A549 (cell line): ENCODE results near the gene THY1. TPM values are rescaled to one million over a fixed set of nuclear protein-coding genes. Genes with fewer than 3 reads are reported as not detected.

ENCODE experiments used
- ATAC-seq, 2 experiments: fragments of 200-7000 bp in 1 of 2; fragments of >200 bp in 1 of 2; cut with Nextera tagmentation in 1 of 2; cut with Tn5 transposase in 1 of 2; 3 replicates each; pipeline versions ENCODE4 v1.8.0 to v1.9.1; 2018 to 2020; ENCODE audit warnings: mild to moderate bottlenecking in 1 of 2, moderate library complexity in 1 of 2
- CTCF ChIA-PET: fragments of 300-600 bp; sonication (Branson Sonifier 250); formaldehyde crosslinking; extraction: SDS; loops from one replicate; lab custom pipeline; 2021; ENCODE audit warnings: antibody characterized with exemption, inconsistent platforms; lab: Yijun Ruan, JAX
- POLR2A ChIA-PET: fragments of 350-600 bp; formaldehyde crosslinking; extraction: SDS; loops from one replicate; lab custom pipeline; 2021; ENCODE audit warnings: antibody characterized with exemption, inconsistent platforms; lab: Yijun Ruan, JAX
- DNase-seq, 2 experiments: peaks; one replicate each; pipeline versions ENCODE4 v3.0.0 to v3.0.0-alpha.2; 2011 to 2016; ENCODE audit warnings: low read depth in 1 of 2, low spot score in 1 of 2
- FAIRE-seq: peaks from 2 replicates; lab custom pipeline; 2011; peaks lifted over from hg19 to GRCh38; lab: Jason Lieb, UNC
- H3K27ac ChIP-seq, 2 experiments: fragments of >200 bp; sonication (Bioruptor Twin); formaldehyde crosslinking; 3 replicates each; pipeline ENCODE4 v1.5.1; 2016 to 2017
- H3K4me1 ChIP-seq: fragments of >200 bp; sonication (Bioruptor Twin); formaldehyde crosslinking; 3 replicates; pipeline ENCODE4 v1.6.1; 2016
- H3K4me2 ChIP-seq: fragments of >200 bp; sonication (Bioruptor Twin); formaldehyde crosslinking; 3 replicates; pipeline ENCODE4 v1.6.1; 2016
- H3K4me3 ChIP-seq: fragments of >200 bp; sonication (Bioruptor Twin); formaldehyde crosslinking; 3 replicates; pipeline ENCODE4 v1.5.1; 2016
- H3K9me3 ChIP-seq: fragments of >200 bp; sonication (Bioruptor Twin); formaldehyde crosslinking; 3 replicates; pipeline ENCODE4 v1.6.1; 2016
- CHD2 ChIP-seq: fragments of 150-350 bp; IDR thresholded peaks from 2 replicates; pipeline ENCODE4 v1.6.1; 2014; ENCODE audit warnings: low read length; ENCODE audit not compliant: partially characterized antibody
- EHMT2 ChIP-seq: fragments of 200-600 bp; sonication (generic); IDR thresholded peaks from 2 replicates; pipeline ENCODE4 v1.6.1; 2016; ENCODE audit warnings: antibody characterized with exemption, low read depth, mild to moderate bottlenecking, moderate library complexity
- FOXS1 ChIP-seq: fragments of 250-450 bp; sonication (Bioruptor Pico); IDR thresholded peaks from 2 replicates; pipeline ENCODE4 v1.5.0; 2020; ENCODE audit warnings: mild to moderate bottlenecking, moderate library complexity
- GATA3 ChIP-seq: IDR thresholded peaks from 2 replicates; pipeline ENCODE4 v1.6.1; 2012; ENCODE audit warnings: borderline replicate concordance
- HOXA7 ChIP-seq: fragments of 250-450 bp; sonication (Bioruptor Pico); IDR thresholded peaks from 2 replicates; pipeline ENCODE4 v1.5.0; 2020; ENCODE audit warnings: mild to moderate bottlenecking, moderate library complexity
- JUN ChIP-seq, 2 experiments: fragments of >200 bp; sonication (Bioruptor Twin); formaldehyde crosslinking; IDR thresholded peaks; 2 replicates in 1 of 2; 3 replicates in 1 of 2; pipeline ENCODE4 v1.6.1; 2016 to 2017
- JUNB ChIP-seq: fragments of >200 bp; sonication (Bioruptor Twin); formaldehyde crosslinking; IDR thresholded peaks from 2 replicates; pipeline ENCODE4 v1.6.1; 2016
- KDM1A ChIP-seq: fragments of 200-600 bp; sonication (generic); IDR thresholded peaks from 2 replicates; pipeline ENCODE4 v1.6.1; 2016; ENCODE audit warnings: low read depth, mild to moderate bottlenecking
- KDM5A ChIP-seq: fragments of 200-600 bp; sonication (generic); IDR thresholded peaks from 2 replicates; pipeline ENCODE4 v1.6.1; 2016; ENCODE audit warnings: antibody characterized with exemption, mild to moderate bottlenecking
- MYC ChIP-seq: IDR thresholded peaks from 2 replicates; pipeline ENCODE4 v1.6.1; 2012; ENCODE audit warnings: mild to moderate bottlenecking, inconsistent platforms, low read length, improper control_type of control experiment, borderline replicate concordance
- NFE2L2 ChIP-seq: fragments of 150-350 bp; conservative IDR thresholded peaks from 2 replicates; pipeline ENCODE4 v1.6.1; 2014; ENCODE audit warnings: low read length
- PHF8 ChIP-seq: fragments of 200-600 bp; sonication (generic); IDR thresholded peaks from 2 replicates; pipeline ENCODE4 v1.6.1; 2016; ENCODE audit warnings: low read depth, mild to moderate bottlenecking, antibody characterized with exemption, moderate library complexity, borderline replicate concordance
- POLR2AphosphoS2 ChIP-seq: conservative IDR thresholded peaks from 2 replicates; pipeline ENCODE4 v1.6.1; 2012; ENCODE audit warnings: low read length, improper control_type of control experiment, inconsistent platforms
- RCOR1 ChIP-seq: fragments of 150-350 bp; IDR thresholded peaks from 2 replicates; pipeline ENCODE4 v1.6.1; 2014; ENCODE audit warnings: antibody characterized with exemption, low read length, low read depth
- SREBF2 ChIP-seq: fragments of 450-650 bp; IDR thresholded peaks from 2 replicates; pipeline ENCODE4 v1.6.1; 2014; ENCODE audit warnings: mild to moderate bottlenecking, moderate library complexity
- ZNF302 ChIP-seq: fragments of 250-450 bp; sonication (Bioruptor Pico); IDR thresholded peaks from 2 replicates; pipeline ENCODE4 v1.9.0; 2021; ENCODE audit warnings: inconsistent platforms, mild to moderate bottlenecking, moderate library complexity
- WGBS: methylation state at CpG from one replicate; pipeline ENCODE4 v1.1.6; 2017; ENCODE audit errors: missing lambda C conversion rate; 5-methylcytosine and 5-hydroxymethylcytosine counted together
- polyA plus RNA-seq, 4 experiments: library from polyadenylated mRNA; depleted of rRNA in 3 of 4; stranded (reverse); fragments of >200 nt; fragmentation: RNase III in 1 of 4; extraction: RNeasy Plus Mini Kit Qiagen cat#74134 plus additional on column Dnase treatment in 1 of 4; gene quantifications; 2 replicates in 3 of 4; 3 replicates in 1 of 4; pipeline ENCODE4 v1.2.3, GENCODE V29; 2011 to 2017
- TF ChIP-seq, protein P1 (sequence below): fragments of 200-600 bp; sonication (generic); IDR thresholded peaks from 2 replicates; pipeline ENCODE4 v1.6.1; 2016; ENCODE audit warnings: antibody characterized with exemption, mild to moderate bottlenecking, moderate library complexity
- TF ChIP-seq, protein P2 (sequence below): fragments of 250-450 bp; sonication (Bioruptor Pico); IDR thresholded peaks from 2 replicates; pipeline ENCODE4 v1.5.0; 2021; ENCODE audit warnings: mild to moderate bottlenecking, moderate library complexity, borderline replicate concordance
- TF ChIP-seq, protein P3 (sequence below): IDR thresholded peaks from 2 replicates; pipeline ENCODE4 v1.6.1; 2012; ENCODE audit warnings: low read depth, borderline replicate concordance
- TF ChIP-seq, protein P4 (sequence below): IDR thresholded peaks from 2 replicates; pipeline ENCODE4 v1.6.1; 2012
- TF ChIP-seq, protein P5 (sequence below): fragments of 250-450 bp; sonication (Bioruptor Pico); IDR thresholded peaks from 2 replicates; pipeline ENCODE4 v1.5.0; 2020; ENCODE audit warnings: low read depth, mild to moderate bottlenecking, moderate library complexity

The THY1 gene
- polyA plus RNA-seq, 2 of the 4 experiments (the other 2 are of a cell fraction): 7.1 to 19.9 TPM

DNA sequence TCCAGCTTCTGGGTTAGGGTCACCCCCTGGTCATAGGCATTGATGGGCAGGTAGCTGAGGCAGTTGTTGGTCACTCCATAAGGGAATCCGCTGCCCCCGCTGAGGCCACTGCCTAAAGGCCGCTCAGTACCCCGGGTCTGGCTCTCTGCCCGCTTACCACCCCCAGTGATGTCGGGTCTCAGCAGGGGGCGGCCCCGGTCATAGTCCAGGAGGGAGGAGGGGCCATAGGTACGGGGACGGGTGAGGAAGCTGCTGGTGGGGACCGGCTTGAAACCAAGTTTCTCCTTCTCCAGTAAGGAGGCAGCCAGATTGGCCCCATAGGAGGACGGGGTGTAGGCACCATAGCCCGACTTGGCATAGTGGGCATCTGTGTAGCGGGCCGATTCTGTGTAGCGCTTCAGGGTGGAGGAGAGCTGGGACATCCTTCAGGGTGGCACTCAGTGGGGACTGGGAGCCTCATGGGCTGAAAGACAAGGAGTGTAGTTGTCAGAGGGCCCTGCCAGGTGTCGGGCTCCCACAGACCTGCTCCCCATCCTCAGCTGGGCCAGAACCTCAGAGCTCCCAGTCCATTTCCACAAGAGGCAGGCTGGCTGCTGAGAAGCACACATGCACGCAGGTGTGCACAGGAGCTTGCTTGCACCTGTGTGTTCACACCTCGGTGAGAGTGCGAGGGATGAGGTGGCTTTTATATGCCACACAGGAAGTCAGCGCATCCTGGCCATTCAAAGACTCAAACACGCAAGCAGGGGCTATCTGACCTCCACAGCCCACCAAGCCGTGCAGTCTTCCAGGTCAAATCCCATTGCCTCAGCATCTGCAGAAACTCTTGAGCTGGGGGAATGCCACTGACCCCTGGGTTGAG lies 49.7 kb downstream of the THY1 start (continued):
- TF ChIP-seq, protein P1, sequence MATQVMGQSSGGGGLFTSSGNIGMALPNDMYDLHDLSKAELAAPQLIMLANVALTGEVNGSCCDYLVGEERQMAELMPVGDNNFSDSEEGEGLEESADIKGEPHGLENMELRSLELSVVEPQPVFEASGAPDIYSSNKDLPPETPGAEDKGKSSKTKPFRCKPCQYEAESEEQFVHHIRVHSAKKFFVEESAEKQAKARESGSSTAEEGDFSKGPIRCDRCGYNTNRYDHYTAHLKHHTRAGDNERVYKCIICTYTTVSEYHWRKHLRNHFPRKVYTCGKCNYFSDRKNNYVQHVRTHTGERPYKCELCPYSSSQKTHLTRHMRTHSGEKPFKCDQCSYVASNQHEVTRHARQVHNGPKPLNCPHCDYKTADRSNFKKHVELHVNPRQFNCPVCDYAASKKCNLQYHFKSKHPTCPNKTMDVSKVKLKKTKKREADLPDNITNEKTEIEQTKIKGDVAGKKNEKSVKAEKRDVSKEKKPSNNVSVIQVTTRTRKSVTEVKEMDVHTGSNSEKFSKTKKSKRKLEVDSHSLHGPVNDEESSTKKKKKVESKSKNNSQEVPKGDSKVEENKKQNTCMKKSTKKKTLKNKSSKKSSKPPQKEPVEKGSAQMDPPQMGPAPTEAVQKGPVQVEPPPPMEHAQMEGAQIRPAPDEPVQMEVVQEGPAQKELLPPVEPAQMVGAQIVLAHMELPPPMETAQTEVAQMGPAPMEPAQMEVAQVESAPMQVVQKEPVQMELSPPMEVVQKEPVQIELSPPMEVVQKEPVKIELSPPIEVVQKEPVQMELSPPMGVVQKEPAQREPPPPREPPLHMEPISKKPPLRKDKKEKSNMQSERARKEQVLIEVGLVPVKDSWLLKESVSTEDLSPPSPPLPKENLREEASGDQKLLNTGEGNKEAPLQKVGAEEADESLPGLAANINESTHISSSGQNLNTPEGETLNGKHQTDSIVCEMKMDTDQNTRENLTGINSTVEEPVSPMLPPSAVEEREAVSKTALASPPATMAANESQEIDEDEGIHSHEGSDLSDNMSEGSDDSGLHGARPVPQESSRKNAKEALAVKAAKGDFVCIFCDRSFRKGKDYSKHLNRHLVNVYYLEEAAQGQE: no peak
- no peak for TF ChIP-seq FOXS1 (CRISPR knock-in tag)
- TF ChIP-seq JUN (IDR thresholded peaks at IDR 0.05): no peak
- no peak for TF ChIP-seq SREBF2
- TF ChIP-seq KDM1A: no peak
- no peak for TF ChIP-seq GATA3
- no peak for TF ChIP-seq EHMT2

DNA sequence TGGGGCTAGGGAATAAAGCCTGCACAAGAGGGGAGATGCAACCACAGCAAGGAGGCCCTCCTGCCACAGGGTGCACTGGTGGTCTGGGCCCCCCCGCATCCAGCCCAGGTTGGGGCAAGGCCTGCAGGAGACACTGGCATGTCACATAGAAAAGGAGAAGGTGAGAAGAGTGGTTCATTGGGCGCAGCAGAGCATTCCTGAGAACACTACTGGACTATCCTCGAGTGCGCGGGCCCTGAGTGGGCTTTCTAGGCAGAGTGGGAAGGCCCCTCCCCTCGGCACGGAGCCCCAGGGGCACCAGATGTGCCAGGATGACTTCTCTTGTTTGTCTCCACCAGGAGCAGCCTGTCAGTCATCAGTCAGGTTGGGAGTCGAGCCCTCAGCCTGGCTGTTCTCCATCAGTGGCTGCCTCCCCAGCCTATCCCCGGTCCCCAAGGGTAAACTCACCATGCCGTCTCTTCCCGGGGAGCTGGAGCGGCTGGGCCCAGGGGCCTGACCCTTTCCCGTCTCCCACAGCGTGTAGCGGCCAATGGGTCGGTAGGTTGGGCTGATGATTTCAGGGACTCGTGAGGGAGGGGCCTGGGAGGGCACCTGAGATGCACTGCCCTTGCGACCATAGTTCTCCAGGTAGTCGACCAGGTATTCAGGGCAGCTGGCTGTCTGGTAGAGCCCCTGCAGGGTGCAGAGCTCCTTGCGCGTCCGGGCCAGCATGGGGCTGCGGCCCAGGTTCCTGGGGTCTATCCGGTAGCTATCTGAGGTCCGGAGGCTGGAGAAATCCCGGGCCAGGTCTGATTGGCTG lies 50.5 kb downstream of the THY1 start:
- H3K4me2 ChIP-seq: no peak overlapping the region
- H3K27ac ChIP-seq: no peak overlapping the region
- POLR2A ChIA-PET: interaction anchor here (1.0 kb wide), 1 partner anchor 167 kb away, joined by 3 read pairs; no protein-coding TSS in a partner anchor
- no peak for FAIRE-seq
- ATAC-seq: no peak
- CTCF ChIA-PET: interaction anchor here (1.0 to 20.0 kb wide), 12 partner anchors 10 to 104 kb away, joined by 3 to 341 read pairs (median 28); partner anchors contain the start of genes C1QTNF5, MFRP and RNF26
- no peak overlapping the region for H3K4me3 ChIP-seq
- no peak for DNase-seq
- 80% methylated on average over 13 of the region's 26 CpGs for WGBS
- no peaks in the 10 kb centered on the region for H3K9me3 ChIP-seq
- H3K4me1 ChIP-seq: peaks cover 35% of the 10 kb centered on the region
- TF ChIP-seq RCOR1 (no peak), KDM5A (no peak), POLR2AphosphoS2 (no peak), CHD2 (no peak), GATA3 (no peak), FOXS1 (CRISPR knock-in tag) (no peak), EHMT2 (no peak), JUNB (no peak), PHF8 (no peak), ZNF302 (CRISPR knock-in tag) (no peak), NFE2L2 (no peak), KDM1A (no peak), MYC (no peak), HOXA7 (CRISPR knock-in tag) (no peak)
- TF ChIP-seq, protein P2, sequence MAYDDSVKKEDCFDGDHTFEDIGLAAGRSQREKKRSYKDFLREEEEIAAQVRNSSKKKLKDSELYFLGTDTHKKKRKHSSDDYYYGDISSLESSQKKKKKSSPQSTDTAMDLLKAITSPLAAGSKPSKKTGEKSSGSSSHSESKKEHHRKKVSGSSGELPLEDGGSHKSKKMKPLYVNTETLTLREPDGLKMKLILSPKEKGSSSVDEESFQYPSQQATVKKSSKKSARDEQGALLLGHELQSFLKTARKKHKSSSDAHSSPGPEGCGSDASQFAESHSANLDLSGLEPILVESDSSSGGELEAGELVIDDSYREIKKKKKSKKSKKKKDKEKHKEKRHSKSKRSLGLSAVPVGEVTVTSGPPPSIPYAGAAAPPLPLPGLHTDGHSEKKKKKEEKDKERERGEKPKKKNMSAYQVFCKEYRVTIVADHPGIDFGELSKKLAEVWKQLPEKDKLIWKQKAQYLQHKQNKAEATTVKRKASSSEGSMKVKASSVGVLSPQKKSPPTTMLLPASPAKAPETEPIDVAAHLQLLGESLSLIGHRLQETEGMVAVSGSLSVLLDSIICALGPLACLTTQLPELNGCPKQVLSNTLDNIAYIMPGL (CRISPR knock-in tag): no peak
- TF ChIP-seq, protein P3, sequence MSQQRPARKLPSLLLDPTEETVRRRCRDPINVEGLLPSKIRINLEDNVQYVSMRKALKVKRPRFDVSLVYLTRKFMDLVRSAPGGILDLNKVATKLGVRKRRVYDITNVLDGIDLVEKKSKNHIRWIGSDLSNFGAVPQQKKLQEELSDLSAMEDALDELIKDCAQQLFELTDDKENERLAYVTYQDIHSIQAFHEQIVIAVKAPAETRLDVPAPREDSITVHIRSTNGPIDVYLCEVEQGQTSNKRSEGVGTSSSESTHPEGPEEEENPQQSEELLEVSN: no peak
- TF ChIP-seq, protein P4, sequence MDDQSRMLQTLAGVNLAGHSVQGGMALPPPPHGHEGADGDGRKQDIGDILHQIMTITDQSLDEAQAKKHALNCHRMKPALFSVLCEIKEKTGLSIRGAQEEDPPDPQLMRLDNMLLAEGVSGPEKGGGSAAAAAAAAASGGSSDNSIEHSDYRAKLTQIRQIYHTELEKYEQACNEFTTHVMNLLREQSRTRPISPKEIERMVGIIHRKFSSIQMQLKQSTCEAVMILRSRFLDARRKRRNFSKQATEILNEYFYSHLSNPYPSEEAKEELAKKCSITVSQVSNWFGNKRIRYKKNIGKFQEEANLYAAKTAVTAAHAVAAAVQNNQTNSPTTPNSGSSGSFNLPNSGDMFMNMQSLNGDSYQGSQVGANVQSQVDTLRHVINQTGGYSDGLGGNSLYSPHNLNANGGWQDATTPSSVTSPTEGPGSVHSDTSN: no peak
- TF ChIP-seq, protein P5, sequence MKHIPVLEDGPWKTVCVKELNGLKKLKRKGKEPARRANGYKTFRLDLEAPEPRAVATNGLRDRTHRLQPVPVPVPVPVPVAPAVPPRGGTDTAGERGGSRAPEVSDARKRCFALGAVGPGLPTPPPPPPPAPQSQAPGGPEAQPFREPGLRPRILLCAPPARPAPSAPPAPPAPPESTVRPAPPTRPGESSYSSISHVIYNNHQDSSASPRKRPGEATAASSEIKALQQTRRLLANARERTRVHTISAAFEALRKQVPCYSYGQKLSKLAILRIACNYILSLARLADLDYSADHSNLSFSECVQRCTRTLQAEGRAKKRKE (CRISPR knock-in tag): no peak
